Measurements from ENCODE around the gene TEX264. TPM values are rescaled to one million over a fixed set of nuclear protein-coding genes. Genes with fewer than 3 reads are reported as not detected.

Gene TEX264
- total RNA-seq, 4 donors from 2014 or later: 35.5 to 72.1 (median 62.8) TPM

- TF ChIP-seq CTCF (IDR thresholded peaks at IDR 0.05; ENCODE audit: low read depth): no peak
Observed at GRCh38 chr3:51703068-51703760, 32.2 kb downstream of the TEX264 start.

- TF ChIP-seq CTCF (IDR thresholded peaks at IDR 0.05; ENCODE audit: low read depth): no peak
Observed at GRCh38 chr3:51703761-51704510, 32.9 kb downstream of the TEX264 start.

- TF ChIP-seq CTCF (IDR thresholded peaks at IDR 0.05; ENCODE audit: low read depth): no peak
Observed at GRCh38 chr3:51704511-51704950, 33.5 kb downstream of the TEX264 start.

- TF ChIP-seq CTCF (IDR thresholded peaks at IDR 0.05; ENCODE audit: low read depth): no peak
Observed at GRCh38 chr3:51705276-51706020, 34.4 kb downstream of the TEX264 start.

GRCh38 chr3:51706021-51706485, 35.0 kb downstream of the TEX264 start:
- TF ChIP-seq CTCF (IDR thresholded peaks at IDR 0.05; ENCODE audit: low read depth): no peak

GRCh38 chr3:51706788-51707731, 36.0 kb downstream of the TEX264 start, which contains the start of gene GRM2:
Gene GRM2, plus strand, starts transcription at chr3:51707068. Its CDS starts 1,916 bp downstream, at chr3:51708984.
- TF ChIP-seq CTCF (IDR thresholded peaks at IDR 0.05; ENCODE audit: low read depth): no peak
